ENCODE results near the gene SLAMF8. TPM values are rescaled to one million over a fixed set of nuclear protein-coding genes. Genes with fewer than 3 reads are reported as not detected.

The SLAMF8 gene
- total RNA-seq, 1 donor from 2014 or later, result 34.6 TPM

GRCh38 chr1:159795534-159795933 lies 31.1 kb upstream of the SLAMF8 start:
- DNase-seq (no peak), ATAC-seq (no peak)
- Histone ChIP-seq H3K36me3 (no peaks in the 10 kb centered on the region), H3K4me1 (no peaks in the 10 kb centered on the region), H3K4me3 (no peak overlapping the region), H3K27ac (no peak overlapping the region), H3K9me3 (no peaks in the 10 kb centered on the region), H3K27me3 (no peaks in the 10 kb centered on the region)
- intact Hi-C loops (cut with DNase I), result loop anchor here (5.0 kb wide), 1 partner anchor 97 kb away; no protein-coding TSS in a partner anchor
- TF ChIP-seq, protein P1, sequence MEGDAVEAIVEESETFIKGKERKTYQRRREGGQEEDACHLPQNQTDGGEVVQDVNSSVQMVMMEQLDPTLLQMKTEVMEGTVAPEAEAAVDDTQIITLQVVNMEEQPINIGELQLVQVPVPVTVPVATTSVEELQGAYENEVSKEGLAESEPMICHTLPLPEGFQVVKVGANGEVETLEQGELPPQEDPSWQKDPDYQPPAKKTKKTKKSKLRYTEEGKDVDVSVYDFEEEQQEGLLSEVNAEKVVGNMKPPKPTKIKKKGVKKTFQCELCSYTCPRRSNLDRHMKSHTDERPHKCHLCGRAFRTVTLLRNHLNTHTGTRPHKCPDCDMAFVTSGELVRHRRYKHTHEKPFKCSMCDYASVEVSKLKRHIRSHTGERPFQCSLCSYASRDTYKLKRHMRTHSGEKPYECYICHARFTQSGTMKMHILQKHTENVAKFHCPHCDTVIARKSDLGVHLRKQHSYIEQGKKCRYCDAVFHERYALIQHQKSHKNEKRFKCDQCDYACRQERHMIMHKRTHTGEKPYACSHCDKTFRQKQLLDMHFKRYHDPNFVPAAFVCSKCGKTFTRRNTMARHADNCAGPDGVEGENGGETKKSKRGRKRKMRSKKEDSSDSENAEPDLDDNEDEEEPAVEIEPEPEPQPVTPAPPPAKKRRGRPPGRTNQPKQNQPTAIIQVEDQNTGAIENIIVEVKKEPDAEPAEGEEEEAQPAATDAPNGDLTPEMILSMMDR (IDR thresholded peaks at IDR 0.05), result no peak

GRCh38 chr1:159798893-159799292 lies 27.8 kb upstream of the SLAMF8 start:
- TF ChIP-seq, protein P1 (IDR thresholded peaks at IDR 0.05), result peak; percentile 82
- Histone ChIP-seq H3K4me3 (no peak overlapping the region), H3K27me3 (no peaks in the 10 kb centered on the region), H3K4me1 (peaks cover 4% of the 10 kb centered on the region), H3K27ac (no peak overlapping the region), H3K9me3 (no peaks in the 10 kb centered on the region), H3K36me3 (no peaks in the 10 kb centered on the region)
- ATAC-seq (peak; percentile 95), DNase-seq (no peak)
- intact Hi-C loops (cut with DNase I), result loop anchor here (5.0 kb wide), 1 partner anchor 93 kb away; no protein-coding TSS in a partner anchor

- DNase-seq (no peak), ATAC-seq (no peak)
- Histone ChIP-seq H3K27me3 (no peaks in the 10 kb centered on the region), H3K4me3 (no peak overlapping the region), H3K36me3 (no peaks in the 10 kb centered on the region), H3K4me1 (peaks cover 5% of the 10 kb centered on the region), H3K27ac (no peak overlapping the region), H3K9me3 (no peaks in the 10 kb centered on the region)
- TF ChIP-seq, protein P1 (IDR thresholded peaks at IDR 0.05), result no peak
- intact Hi-C loops (cut with DNase I), result loop anchor here (5.0 kb wide), 1 partner anchor 93 kb away; no protein-coding TSS in a partner anchor
Observed at GRCh38 chr1:159799446-159799985, 27.2 kb upstream of the SLAMF8 start.

DNA sequence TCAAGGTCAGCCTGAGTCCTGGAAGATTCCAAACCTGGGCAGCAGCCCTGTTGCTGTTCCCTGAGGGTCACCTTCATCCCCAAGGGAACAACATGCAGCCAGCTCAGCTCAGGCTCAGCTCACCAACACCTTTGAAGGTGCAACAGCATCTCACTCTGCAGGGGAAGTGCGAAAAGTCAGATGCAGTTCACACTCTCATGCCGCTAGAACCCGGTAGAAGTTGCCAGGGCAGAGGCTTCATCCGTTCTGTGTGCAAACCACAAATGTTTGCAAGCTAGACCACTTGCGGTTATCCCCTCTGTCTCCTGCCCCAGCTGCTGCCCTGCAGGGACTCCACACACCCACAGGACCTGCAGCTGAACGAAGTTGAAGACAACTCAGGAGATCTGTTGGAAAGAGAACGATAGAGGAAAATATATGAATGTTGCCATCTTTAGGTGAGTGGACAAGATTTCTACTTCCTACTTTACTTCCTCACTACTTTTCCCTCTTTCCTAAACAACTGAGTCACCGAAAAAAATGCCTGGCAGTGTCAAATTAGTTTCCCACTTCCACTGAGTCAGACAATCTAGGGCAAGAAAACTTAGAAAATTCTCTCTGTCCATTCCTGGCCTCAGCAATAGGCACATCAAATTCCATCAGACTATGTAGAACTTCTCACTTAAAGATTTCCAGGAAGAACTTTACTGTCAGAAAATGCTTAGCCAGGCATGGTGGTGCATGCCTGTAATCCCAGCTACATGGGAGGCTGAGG lies 26.3 kb upstream of the SLAMF8 start:
- Histone ChIP-seq H3K4me1 (peaks cover 5% of the 10 kb centered on the region), H3K27ac (no peak overlapping the region), H3K9me3 (no peaks in the 10 kb centered on the region), H3K36me3 (no peaks in the 10 kb centered on the region), H3K27me3 (no peaks in the 10 kb centered on the region), H3K4me3 (no peak overlapping the region)
- ATAC-seq (peak; percentile 4), DNase-seq (no peak)
- TF ChIP-seq, protein P1 (IDR thresholded peaks at IDR 0.05), result no peak
- intact Hi-C loops (cut with DNase I), result no loop called here

- no peak for DNase-seq
- Histone ChIP-seq H3K4me1 (peaks cover 5% of the 10 kb centered on the region), H3K27ac (no peak within 1 kb of the TSS)
Observed at GRCh38 chr1:159802111-159802510, 24.6 kb upstream of the SLAMF8 start, which contains the start of gene FCRL6. Gene FCRL6, plus strand, starts transcription at chr1:159802360. Its CDS starts 65 bp downstream, at chr1:159802425.

More at GRCh38 chr1:159802111-159802510, 24.6 kb upstream of the SLAMF8 start, which contains the start of gene FCRL6:
- TF ChIP-seq, protein P1 (IDR thresholded peaks at IDR 0.05), result no peak
- intact Hi-C loops (cut with DNase I), result no loop called here
- Histone ChIP-seq H3K36me3 (no peaks in the 10 kb centered on the region), H3K9me3 (no peaks in the 10 kb centered on the region), H3K4me3 (no peak within 1 kb of the TSS), H3K27me3 (no peaks in the 10 kb centered on the region)
- peak; percentile 37 for ATAC-seq
